DOHH2 (cell line): ENCODE results near the gene TMEM18.

ENCODE experiments used
- EZH2phosphoT487 ChIP-seq: fragments of 200-600 bp; sonication (generic); IDR thresholded peaks from 2 replicates; pipeline ENCODE4 v1.6.1; 2017; ENCODE audit warnings: borderline replicate concordance, mild to moderate bottlenecking, antibody characterized with exemption, low read length, moderate library complexity, mixed read lengths
- TF ChIP-seq, protein P1 (sequence below): fragments of 200-600 bp; sonication (generic); IDR thresholded peaks from one replicate; pipeline ENCODE4 v1.5.1; 2014; ENCODE audit warnings: antibody characterized with exemption, mild to moderate bottlenecking, low read depth, low read length; ENCODE audit not compliant: poor library complexity, severe bottlenecking

DNA sequence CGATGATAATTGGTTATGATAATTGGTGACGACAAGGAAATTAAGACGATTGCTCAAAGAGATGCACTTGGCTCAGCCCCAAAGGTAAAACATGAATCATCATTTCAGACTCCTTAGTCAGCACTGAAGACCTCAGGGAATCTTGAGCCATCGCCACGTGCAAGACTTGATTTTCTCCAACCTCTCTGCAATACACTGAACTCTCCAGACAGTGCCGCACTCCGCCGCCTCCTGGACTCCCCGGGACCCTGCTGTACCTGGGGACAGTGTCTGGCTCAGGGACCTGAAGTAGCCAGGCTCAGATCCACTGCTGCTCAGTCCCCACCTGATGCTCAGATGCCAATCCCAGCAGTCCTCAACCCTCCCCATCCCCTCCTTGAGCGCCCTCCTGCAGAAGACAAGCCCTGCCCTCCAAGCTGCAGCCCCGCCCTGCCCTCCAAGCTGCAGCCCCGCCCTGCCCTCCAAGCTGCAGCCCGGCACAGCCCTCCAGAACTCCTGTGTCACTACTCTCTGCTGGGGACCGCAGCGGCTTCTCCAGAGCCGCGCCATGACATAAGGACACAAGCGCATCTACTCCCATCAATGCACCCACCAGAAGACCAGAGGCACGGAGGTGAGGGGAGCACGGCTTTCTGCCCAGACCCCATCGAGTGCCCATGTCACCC is 1.1 kb downstream of the TMEM18 start:
- TF ChIP-seq, protein P1, sequence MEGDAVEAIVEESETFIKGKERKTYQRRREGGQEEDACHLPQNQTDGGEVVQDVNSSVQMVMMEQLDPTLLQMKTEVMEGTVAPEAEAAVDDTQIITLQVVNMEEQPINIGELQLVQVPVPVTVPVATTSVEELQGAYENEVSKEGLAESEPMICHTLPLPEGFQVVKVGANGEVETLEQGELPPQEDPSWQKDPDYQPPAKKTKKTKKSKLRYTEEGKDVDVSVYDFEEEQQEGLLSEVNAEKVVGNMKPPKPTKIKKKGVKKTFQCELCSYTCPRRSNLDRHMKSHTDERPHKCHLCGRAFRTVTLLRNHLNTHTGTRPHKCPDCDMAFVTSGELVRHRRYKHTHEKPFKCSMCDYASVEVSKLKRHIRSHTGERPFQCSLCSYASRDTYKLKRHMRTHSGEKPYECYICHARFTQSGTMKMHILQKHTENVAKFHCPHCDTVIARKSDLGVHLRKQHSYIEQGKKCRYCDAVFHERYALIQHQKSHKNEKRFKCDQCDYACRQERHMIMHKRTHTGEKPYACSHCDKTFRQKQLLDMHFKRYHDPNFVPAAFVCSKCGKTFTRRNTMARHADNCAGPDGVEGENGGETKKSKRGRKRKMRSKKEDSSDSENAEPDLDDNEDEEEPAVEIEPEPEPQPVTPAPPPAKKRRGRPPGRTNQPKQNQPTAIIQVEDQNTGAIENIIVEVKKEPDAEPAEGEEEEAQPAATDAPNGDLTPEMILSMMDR, result no peak
- no peak for TF ChIP-seq EZH2phosphoT487
